ENCODE measurements around the gene DPYSL3. TPM values are rescaled to one million over a fixed set of nuclear protein-coding genes. Genes with fewer than 3 reads are reported as not detected.

DPYSL3 gene
- total RNA-seq, 3 donors from 2014 or later = 12.0 to 134 (median 31.1) TPM

- Histone ChIP-seq H3K4me1 (ENCODE audit: low read depth) (peaks cover 2% of the 10 kb centered on the region), H3K4me3 (no peak overlapping the region), H3K36me3 (ENCODE audit: low read depth) (no peaks in the 10 kb centered on the region), H3K9me3 (no peaks in the 10 kb centered on the region)
- no peak for ATAC-seq
- DNase-seq = no peak
- TF ChIP-seq, protein P1, sequence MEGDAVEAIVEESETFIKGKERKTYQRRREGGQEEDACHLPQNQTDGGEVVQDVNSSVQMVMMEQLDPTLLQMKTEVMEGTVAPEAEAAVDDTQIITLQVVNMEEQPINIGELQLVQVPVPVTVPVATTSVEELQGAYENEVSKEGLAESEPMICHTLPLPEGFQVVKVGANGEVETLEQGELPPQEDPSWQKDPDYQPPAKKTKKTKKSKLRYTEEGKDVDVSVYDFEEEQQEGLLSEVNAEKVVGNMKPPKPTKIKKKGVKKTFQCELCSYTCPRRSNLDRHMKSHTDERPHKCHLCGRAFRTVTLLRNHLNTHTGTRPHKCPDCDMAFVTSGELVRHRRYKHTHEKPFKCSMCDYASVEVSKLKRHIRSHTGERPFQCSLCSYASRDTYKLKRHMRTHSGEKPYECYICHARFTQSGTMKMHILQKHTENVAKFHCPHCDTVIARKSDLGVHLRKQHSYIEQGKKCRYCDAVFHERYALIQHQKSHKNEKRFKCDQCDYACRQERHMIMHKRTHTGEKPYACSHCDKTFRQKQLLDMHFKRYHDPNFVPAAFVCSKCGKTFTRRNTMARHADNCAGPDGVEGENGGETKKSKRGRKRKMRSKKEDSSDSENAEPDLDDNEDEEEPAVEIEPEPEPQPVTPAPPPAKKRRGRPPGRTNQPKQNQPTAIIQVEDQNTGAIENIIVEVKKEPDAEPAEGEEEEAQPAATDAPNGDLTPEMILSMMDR (IDR thresholded peaks at IDR 0.05) = no peak
- intact Hi-C loops (cut with DNase I, micrococcal nuclease) = no loop called here
Measured at GRCh38 chr5:147481874-147482705, 27.8 kb downstream of the DPYSL3 start.

DNA sequence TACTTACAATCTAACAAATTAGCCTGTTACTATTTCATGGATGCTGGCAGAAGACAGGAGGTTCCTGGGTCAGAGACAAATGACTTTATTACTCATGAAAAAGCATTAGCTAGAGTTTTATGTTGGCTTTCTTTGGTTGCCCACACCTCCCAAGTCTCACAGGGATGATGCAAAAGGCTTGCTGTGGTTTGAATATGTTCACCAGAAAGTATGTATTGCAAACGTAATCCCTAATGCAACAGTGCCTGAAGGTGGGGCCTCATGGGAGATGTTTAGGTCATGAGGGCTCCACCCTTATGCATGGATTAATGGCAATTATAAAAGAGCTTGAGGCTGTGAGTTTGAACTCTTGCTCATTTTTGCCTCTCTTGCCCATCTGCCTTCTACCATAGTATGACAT is 28.5 kb downstream of the DPYSL3 start:
- TF ChIP-seq, protein P1 (IDR thresholded peaks at IDR 0.05) = no peak
- no peaks in the 10 kb centered on the region for H3K36me3 ChIP-seq (ENCODE audit: low read depth)
- ATAC-seq (no peak), DNase-seq (no peak)
- peaks cover 2% of the 10 kb centered on the region for H3K4me1 ChIP-seq (ENCODE audit: low read depth)
- intact Hi-C loops (cut with DNase I, micrococcal nuclease) = no loop called here
- no peak overlapping the region for H3K4me3 ChIP-seq
- no peaks in the 10 kb centered on the region for H3K9me3 ChIP-seq

GRCh38 chr5:147479949-147480348 is 29.9 kb downstream of the DPYSL3 start:
- ATAC-seq (peak; percentile 8), DNase-seq (no peak)
- intact Hi-C loops (cut with DNase I, micrococcal nuclease) = no loop called here
- Histone ChIP-seq H3K9me3 (no peaks in the 10 kb centered on the region), H3K36me3 (ENCODE audit: low read depth) (no peaks in the 10 kb centered on the region), H3K4me1 (ENCODE audit: low read depth) (peaks cover 2% of the 10 kb centered on the region), H3K4me3 (no peak overlapping the region)
- TF ChIP-seq, protein P1 (IDR thresholded peaks at IDR 0.05) = no peak

GRCh38 chr5:147479444-147479843 is 30.4 kb downstream of the DPYSL3 start:
- Histone ChIP-seq H3K4me3 (no peak overlapping the region), H3K9me3 (no peaks in the 10 kb centered on the region), H3K4me1 (ENCODE audit: low read depth) (peaks cover 2% of the 10 kb centered on the region), H3K36me3 (ENCODE audit: low read depth) (no peaks in the 10 kb centered on the region)
- ATAC-seq (peak; percentile 11), DNase-seq (no peak)
- intact Hi-C loops (cut with DNase I, micrococcal nuclease) = no loop called here
- TF ChIP-seq, protein P1 (IDR thresholded peaks at IDR 0.05) = no peak

DNA sequence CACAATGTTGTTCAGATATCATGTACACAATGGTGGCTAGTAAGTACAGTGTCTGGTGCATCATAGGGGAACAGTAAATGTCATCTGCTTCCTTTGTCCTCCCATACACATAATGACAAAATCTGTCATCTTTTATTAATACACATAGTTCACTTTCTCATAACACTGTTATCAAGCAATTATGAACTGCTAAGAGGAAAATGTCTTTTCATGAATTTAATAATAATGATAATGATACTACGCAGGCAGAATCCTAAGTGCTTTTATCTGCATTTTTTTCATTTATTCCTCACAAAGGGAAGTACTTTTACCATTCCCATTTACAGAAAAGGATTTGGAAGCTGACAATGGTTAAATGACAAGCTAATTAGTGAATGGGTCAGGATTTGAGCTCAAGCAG is 35.7 kb downstream of the DPYSL3 start:
- intact Hi-C loops (cut with DNase I, micrococcal nuclease) = no loop called here
- no peak overlapping the region for H3K4me3 ChIP-seq
- DNase-seq (no peak), ATAC-seq (no peak)
- H3K9me3 ChIP-seq = no peaks in the 10 kb centered on the region
- TF ChIP-seq, protein P1 (IDR thresholded peaks at IDR 0.05) = no peak
- H3K36me3 ChIP-seq (ENCODE audit: low read depth) = no peaks in the 10 kb centered on the region
- no peaks in the 10 kb centered on the region for H3K4me1 ChIP-seq (ENCODE audit: low read depth)

All from mucosa of descending colon (tissue), 3 donors.